ENCODE measurements around the gene EIF2B1. TPM values are rescaled to one million over a fixed set of nuclear protein-coding genes. Genes with fewer than 3 reads are reported as not detected.
A peak's percentile ranks its signal among the peaks of the same experiment; 100 is the strongest.

EIF2B1 gene
- total RNA-seq, 8 experiments from 2014 or later: 27.9 to 52.2 (median 40.9) TPM

DNA sequence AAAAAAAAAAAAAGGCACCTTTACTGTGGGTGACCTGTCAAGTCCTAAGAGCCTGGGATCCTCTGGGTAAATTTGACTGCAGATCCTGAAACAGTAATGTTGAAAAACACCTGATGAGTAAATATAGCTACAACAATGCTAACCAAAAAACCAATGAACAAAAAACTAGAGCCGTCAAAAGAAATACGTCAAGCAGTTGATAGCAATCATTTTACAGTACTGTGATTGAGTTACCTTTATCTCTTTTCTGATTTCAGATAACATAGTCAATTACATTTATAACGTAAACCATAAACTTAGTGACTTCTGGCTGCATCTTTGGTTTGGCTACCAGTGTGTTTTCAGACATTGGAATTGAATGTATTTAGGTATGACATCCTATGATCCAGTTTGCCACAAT lies 55.2 kb downstream of the EIF2B1 start:
- Histone ChIP-seq H3K4me3 (no peak overlapping the region), H3K4me1 (replicated peaks in 1 of 2) (peaks cover 8 to 12% of the 10 kb centered on the region in 2 donors), H3K27ac (no peak overlapping the region)
- in situ Hi-C loops (cut with MboI; ENCODE audit: low pct_unique_long_range_greater_than_20kb in 2 of 9, low sequenced_read_pairs in 9 of 9, unreplicated experiment in 9 of 9): no loop called here
- ATAC-seq (replicated peaks in 6 of 8): no peak
- 66 to 100% (median 94%) methylated on average over 1 to 3 of the region's 3 CpGs; no CpG with 5 or more reads in 1 of the 10 experiments for WGBS, 10 experiments

DNA sequence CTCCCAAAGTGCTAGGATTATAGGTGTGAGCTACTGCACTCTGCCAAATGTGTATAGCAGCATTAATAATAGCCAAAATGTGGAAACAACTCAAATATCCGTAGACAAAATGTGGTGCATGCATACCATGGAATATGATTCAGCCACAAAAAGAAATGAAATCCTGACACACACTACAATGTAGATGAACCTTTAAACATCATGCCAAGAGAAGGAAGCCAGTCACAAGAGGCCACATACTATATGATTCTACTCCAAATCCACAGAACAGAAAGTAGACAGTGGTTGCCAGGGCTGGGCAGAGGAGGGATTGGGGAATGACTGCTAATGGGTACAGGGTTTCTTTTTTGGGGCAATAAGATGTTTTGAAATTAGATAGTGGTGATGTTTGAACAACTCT lies 56.9 kb downstream of the EIF2B1 start:
- in situ Hi-C loops (cut with MboI; ENCODE audit: low pct_unique_long_range_greater_than_20kb in 2 of 9, low sequenced_read_pairs in 9 of 9, unreplicated experiment in 9 of 9): no loop called here
- Histone ChIP-seq H3K4me1 (replicated peaks in 1 of 2) (no peaks in the 10 kb centered on the region), H3K4me3 (no peak overlapping the region), H3K27ac (no peak overlapping the region)
- ATAC-seq (replicated peaks in 6 of 8): no peak
- WGBS, 10 experiments: 17 to 100% (median 50%) methylated on average over 1 of the region's 1 CpG; no CpG with 5 or more reads in 5 of the 10 experiments

GRCh38 chr12:123573870-123574269 lies 59.6 kb downstream of the EIF2B1 start:
- H3K4me1 ChIP-seq (replicated peaks in 1 of 2): no peaks in the 10 kb centered on the region
- no peak overlapping the region for H3K4me3 ChIP-seq
- H3K27ac ChIP-seq: no peak overlapping the region
- whole genome bisulfite sequencing, 10 experiments: 20 to 100% (median 40%) methylated on average over 1 to 4 of the region's 4 CpGs; no CpG with 5 or more reads in 1 of the 10 experiments
- no peak for ATAC-seq (replicated peaks in 6 of 8)
- in situ Hi-C loops (cut with MboI; ENCODE audit: low pct_unique_long_range_greater_than_20kb in 2 of 9, low sequenced_read_pairs in 9 of 9, unreplicated experiment in 9 of 9): no loop called here

- in situ Hi-C loops (cut with MboI; ENCODE audit: low pct_unique_long_range_greater_than_20kb in 2 of 9, low sequenced_read_pairs in 9 of 9, unreplicated experiment in 9 of 9): no loop called here
- no peak overlapping the region for H3K4me3 ChIP-seq
- no peaks in the 10 kb centered on the region for H3K4me1 ChIP-seq (replicated peaks in 1 of 2)
- no peak overlapping the region for H3K27ac ChIP-seq
- no peak for ATAC-seq (replicated peaks in 6 of 8)
- WGBS, 10 experiments: 0 to 100% (median 59%) methylated on average over 1 to 2 of the region's 2 CpGs; no CpG with 5 or more reads in 4 of the 10 experiments
Measured at GRCh38 chr12:123572391-123572790, 61.1 kb downstream of the EIF2B1 start.

GRCh38 chr12:123571343-123571813 lies 62.1 kb downstream of the EIF2B1 start:
- Histone ChIP-seq H3K4me3 (no peak overlapping the region), H3K4me1 (replicated peaks in 1 of 2) (no peaks in the 10 kb centered on the region), H3K27ac (no peak overlapping the region)
- 30 to 89% (median 69%) methylated on average over 1 to 3 of the region's 4 CpGs; no CpG with 5 or more reads in 4 of the 10 experiments for WGBS, 10 experiments
- ATAC-seq (replicated peaks in 6 of 8): peak in 3 of 8 experiments; percentile 94 to 98 (median 98)
- in situ Hi-C loops (cut with MboI; ENCODE audit: low pct_unique_long_range_greater_than_20kb in 2 of 9, low sequenced_read_pairs in 9 of 9, unreplicated experiment in 9 of 9): no loop called here

Other genes starting within 250 kb of the EIF2B1 start
- 10 to 100 TPM; 25.2 to 64.6 (median 39.2) TPM for gene KMT5A, start 249.6 kb downstream of the EIF2B1 start, total RNA-seq
- 1 to 10 TPM in 4 of 8 experiments, under 1 TPM in 4; 0.37 to 5.9 (median 1.9) TPM for gene RILPL2, start 197.0 kb downstream of the EIF2B1 start, total RNA-seq
- gene SNRNP35, start 175.5 kb downstream of the EIF2B1 start, total RNA-seq: 10 to 100 TPM; 15.7 to 38.5 (median 23.7) TPM
- 10 to 100 TPM in 7 of 8 experiments, 1 to 10 TPM in 1; 7.4 to 23.2 (median 13.0) TPM for gene RILPL1, start 100.0 kb downstream of the EIF2B1 start, total RNA-seq
- 100 to 1,000 TPM in 7 of 8 experiments, 10 to 100 TPM in 1; 85.4 to 168 (median 129) TPM for gene TMED2, start 49.1 kb downstream of the EIF2B1 start, total RNA-seq
- 10 to 100 TPM; 16.1 to 41.4 (median 24.0) TPM for gene DDX55, start 31.6 kb downstream of the EIF2B1 start, total RNA-seq
- 10 to 100 TPM; 18.8 to 56.6 (median 28.2) TPM for gene GTF2H3, start 143 bp upstream of the EIF2B1 start, total RNA-seq
- gene TCTN2, start 37.4 kb upstream of the EIF2B1 start, total RNA-seq: 10 to 100 TPM in 3 of 8 experiments, 1 to 10 TPM in 5; 2.4 to 33.3 (median 9.6) TPM
- gene ATP6V0A2, start 78.7 kb upstream of the EIF2B1 start, total RNA-seq: 10 to 100 TPM; 11.3 to 34.5 (median 19.3) TPM
- 100 to 1,000 TPM in 1 of 8 experiments, 10 to 100 TPM in 2, 1 to 10 TPM in 4, under 1 TPM in 1; 0.67 to 153 (median 2.2) TPM for gene DNAH10, start 128.6 kb upstream of the EIF2B1 start, total RNA-seq